DND-41 (cell line): ENCODE results near the gene CTNNA3.

Experiments used
- ATAC-seq: fragments of 200-7000 bp; cut with Tn5 transposase; 3 replicates; pipeline ENCODE4 v1.9.1; 2021; ENCODE audit warnings: low read depth; ENCODE audit not compliant: insufficient read depth
- DNase-seq: peaks from one replicate; pipeline ENCODE4 v3.0.0-alpha.2; 2020
- H2AFZ ChIP-seq: 2 replicates; pipeline ENCODE4 v1.6.0; 2012; ENCODE audit warnings: low read depth, low read length
- H3K27ac ChIP-seq: 2 replicates; pipeline ENCODE4 v1.5.1; 2012; ENCODE audit warnings: low read length, inconsistent platforms
- H3K27me3 ChIP-seq: fragments of 200-600 bp; sonication (generic); 2 replicates; pipeline ENCODE4 v1.6.0; 2012; ENCODE audit warnings: low read length, mild to moderate bottlenecking, inconsistent platforms; ENCODE audit not compliant: insufficient read depth, poor library complexity
- H3K36me3 ChIP-seq: 2 replicates; pipeline ENCODE4 v1.5.1; 2012; ENCODE audit warnings: low read length, inconsistent platforms; ENCODE audit not compliant: insufficient read depth
- H3K4me1 ChIP-seq: 2 replicates; pipeline ENCODE4 v1.5.1; 2012; ENCODE audit warnings: mild to moderate bottlenecking, low read length; ENCODE audit not compliant: insufficient read depth
- H3K4me2 ChIP-seq: 2 replicates; pipeline ENCODE4 v1.6.0; 2012; ENCODE audit warnings: mild to moderate bottlenecking, moderate library complexity, low read length, inconsistent platforms; ENCODE audit not compliant: insufficient read depth
- H3K4me3 ChIP-seq, 2 experiments: fragments of 200-600 bp in 1 of 2; shearing (Covaris generic) in 1 of 2; 2 replicates each; pipeline ENCODE4 v1.5.1; 2012 to 2016; ENCODE audit warnings: inconsistent platforms in 2 of 2, low read length in 2 of 2, mild to moderate bottlenecking in 2 of 2, low read depth in 1 of 2, moderate library complexity in 1 of 2
- H3K79me2 ChIP-seq: 2 replicates; pipeline ENCODE4 v1.6.0; 2012; ENCODE audit warnings: low read length, inconsistent platforms; ENCODE audit not compliant: insufficient read depth
- H3K9ac ChIP-seq: 2 replicates; pipeline ENCODE4 v1.6.0; 2012; ENCODE audit warnings: low read depth, mild to moderate bottlenecking, inconsistent platforms, low read length, moderate library complexity
- H3K9me3 ChIP-seq: 2 replicates; pipeline ENCODE4 v1.5.1; 2012; ENCODE audit warnings: low read length, moderate library complexity, mild to moderate bottlenecking, inconsistent platforms; ENCODE audit not compliant: insufficient read depth, severe bottlenecking
- H4K20me1 ChIP-seq: 2 replicates; pipeline ENCODE4 v1.6.0; 2012; ENCODE audit warnings: low read length; ENCODE audit not compliant: insufficient read depth
- CTCF ChIP-seq: IDR thresholded peaks from 2 replicates; pipeline ENCODE4 v1.5.1; 2012; ENCODE audit warnings: borderline replicate concordance, low read length, moderate library complexity, mild to moderate bottlenecking; ENCODE audit not compliant: poor library complexity, severe bottlenecking; ENCODE audit errors: extremely low read depth
- EZH2 ChIP-seq: IDR thresholded peaks from 3 replicates; pipeline ENCODE4 v1.6.1; 2012; ENCODE audit warnings: borderline replicate concordance, low read depth, mild to moderate bottlenecking, moderate library complexity, low read length, inconsistent platforms; ENCODE audit not compliant: severe bottlenecking

The CTNNA3 gene

GRCh38 chr10:65892284-65892683, 1803.7 kb downstream of the CTNNA3 start:
- no peaks in the 10 kb centered on the region for H3K9me3 ChIP-seq
- no peak overlapping the region for H3K4me2 ChIP-seq
- no peaks in the 10 kb centered on the region for H3K27me3 ChIP-seq
- H3K36me3 ChIP-seq = no peaks in the 10 kb centered on the region
- DNase-seq (no peak), ATAC-seq (no peak)
- no peak overlapping the region for H3K4me3 ChIP-seq
- no peaks in the 10 kb centered on the region for H3K4me1 ChIP-seq
- no peaks in the 10 kb centered on the region for H4K20me1 ChIP-seq
- no peak overlapping the region for H3K9ac ChIP-seq
- no peak overlapping the region for H3K27ac ChIP-seq
- no peak overlapping the region for H2AFZ ChIP-seq
- no peaks in the 10 kb centered on the region for H3K79me2 ChIP-seq
- TF ChIP-seq CTCF = no peak
- TF ChIP-seq EZH2 = no peak

- Histone ChIP-seq H3K27ac (no peak overlapping the region), H3K9me3 (no peaks in the 10 kb centered on the region), H3K4me3 (no peak overlapping the region), H3K79me2 (no peaks in the 10 kb centered on the region), H3K9ac (no peak overlapping the region), H3K27me3 (no peaks in the 10 kb centered on the region), H3K36me3 (no peaks in the 10 kb centered on the region), H2AFZ (no peak overlapping the region), H4K20me1 (no peaks in the 10 kb centered on the region), H3K4me2 (no peak overlapping the region), H3K4me1 (no peaks in the 10 kb centered on the region)
- TF ChIP-seq EZH2 (no peak), CTCF (no peak)
- ATAC-seq (no peak), DNase-seq (no peak)
These were observed 1804.7 kb downstream of the CTNNA3 start for GRCh38 chr10:65891073-65891981.

DNA sequence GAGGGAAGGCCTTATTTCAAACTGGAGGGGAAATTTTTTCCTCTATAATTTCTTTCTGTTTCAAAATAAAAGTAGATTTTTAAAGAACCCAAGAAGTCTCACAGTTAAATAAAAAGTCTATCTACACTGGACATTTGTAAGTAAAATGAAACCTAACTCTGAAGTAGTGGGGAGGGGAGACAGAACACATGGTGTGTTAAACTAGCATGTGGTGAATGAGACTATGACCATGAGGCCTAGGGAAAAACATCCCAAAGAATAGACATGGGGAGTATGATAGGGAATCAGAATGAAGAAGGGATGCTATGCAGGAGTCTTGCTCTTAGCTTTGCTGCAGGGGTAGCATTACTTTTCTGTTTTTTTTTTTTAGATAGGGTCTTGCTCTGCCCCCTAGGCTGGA, 1831.5 kb downstream of the CTNNA3 start:
- no peak for ATAC-seq
- no peaks in the 10 kb centered on the region for H4K20me1 ChIP-seq
- no peaks in the 10 kb centered on the region for H3K79me2 ChIP-seq
- no peak overlapping the region for H3K4me2 ChIP-seq
- TF ChIP-seq CTCF = no peak
- TF ChIP-seq EZH2 = no peak
- no peak overlapping the region for H3K27ac ChIP-seq
- H3K36me3 ChIP-seq = no peaks in the 10 kb centered on the region
- no peak overlapping the region for H3K9ac ChIP-seq
- H3K4me1 ChIP-seq = no peaks in the 10 kb centered on the region
- no peak for DNase-seq
- no peaks in the 10 kb centered on the region for H3K9me3 ChIP-seq
- H3K4me3 ChIP-seq = no peak overlapping the region
- no peaks in the 10 kb centered on the region for H3K27me3 ChIP-seq
- H2AFZ ChIP-seq = no peak overlapping the region
